HCT116 (cell line): Measurements from ENCODE around the gene RGCC. TPM values are rescaled to one million over a fixed set of nuclear protein-coding genes. Genes with fewer than 3 reads are reported as not detected.

Source experiments
- ATAC-seq: fragments of 200-7000 bp; cut with Tn5 transposase; 2 replicates; pipeline ENCODE4 v1.9.1; 2020; ENCODE audit warnings: mild to moderate bottlenecking, moderate library complexity
- BruUV-seq: library from RNA; stranded (reverse); fragments of 400-500 nt; replicated peaks from 2 replicates; lab custom pipeline; 2021; lab: Mats Ljungman, UMichigan
- CTCF ChIA-PET: fragments of 300-600 bp; sonication (Branson Sonifier 250); formaldehyde crosslinking; loops from one replicate; lab custom pipeline; 2021; ENCODE audit warnings: antibody characterized with exemption; lab: Charles Lee
- POLR2A ChIA-PET: fragments of 300-600, 350-600 bp; sonication (Branson Sonifier 250); formaldehyde crosslinking; loops from one replicate; lab custom pipeline; 2021; ENCODE audit warnings: antibody characterized with exemption; lab: Charles Lee
- RAD21 ChIA-PET, 2 experiments: fragments of 300-600 bp; sonication (Branson Sonifier 250); formaldehyde crosslinking; loops; one replicate each; lab custom pipeline; 2023; ENCODE audit warnings: low total read pairs in 2 of 2; ENCODE audit not compliant: uncharacterized antibody in 2 of 2, unreplicated experiment in 2 of 2, low non-redundant PET in 1 of 2; lab: Charles Lee
- DNase-seq: peaks from one replicate; pipeline ENCODE4 v3.0.0-alpha.2; 2010; ENCODE audit warnings: low read depth, low spot score
- H2AFZ ChIP-seq: fragments of 200-600 bp; shearing (Covaris generic), sonication (generic); 2 replicates; pipeline ENCODE4 v1.6.1; 2017; ENCODE audit warnings: low read depth, mixed run types, mixed read lengths, antibody characterized with exemption, low read length; ENCODE audit not compliant: poor library complexity, severe bottlenecking
- H3K27ac ChIP-seq: 2 replicates; pipeline ENCODE4 v1.5.1; 2012; ENCODE audit warnings: low read depth, low read length
- H3K27me3 ChIP-seq: fragments of 200-600 bp; sonication (generic); 2 replicates; pipeline ENCODE4 v1.6.1; 2016; ENCODE audit warnings: mixed run types, low read length, mixed read lengths; ENCODE audit not compliant: insufficient read depth
- H3K36me3 ChIP-seq, 2 experiments: fragments of 200-500 bp in 1 of 2; fragments of 200-600 bp in 1 of 2; sonication (Bioruptor generic) in 1 of 2; sonication (generic) in 1 of 2; 2 replicates each; pipeline versions ENCODE4 v1.5.1 to v1.6.1; 2014 to 2016; ENCODE audit warnings: low read length in 2 of 2, inconsistent platforms in 1 of 2, mixed read lengths in 1 of 2, mixed run types in 1 of 2; ENCODE audit not compliant: insufficient read depth in 2 of 2, control insufficient read depth in 1 of 2
- H3K4me1 ChIP-seq, 2 experiments: fragments of 200-600 bp in 1 of 2; sonication (generic) in 1 of 2; 2 replicates each; pipeline versions ENCODE4 v1.5.1 to v1.6.1; 2012 to 2017; ENCODE audit warnings: low read length in 2 of 2, inconsistent platforms in 1 of 2, mild to moderate bottlenecking in 1 of 2, mixed read lengths in 1 of 2, mixed run types in 1 of 2, moderate library complexity in 1 of 2; ENCODE audit not compliant: insufficient read depth in 2 of 2, control insufficient read depth in 1 of 2
- H3K4me2 ChIP-seq: fragments of 200-600 bp; sonication (generic); 2 replicates; pipeline ENCODE4 v1.6.1; 2017; ENCODE audit warnings: mixed run types, low read length, mixed read lengths
- H3K4me3 ChIP-seq, 2 experiments: fragments of 200-600 bp in 1 of 2; sonication (generic) in 1 of 2; replicated peaks in 1 of 2; 2 replicates each; pipeline ENCODE4 v1.5.1; 2011 to 2016; ENCODE audit warnings: low read length in 2 of 2, control low read depth in 1 of 2, low read depth in 1 of 2, mild to moderate bottlenecking in 1 of 2, mixed read lengths in 1 of 2, mixed run types in 1 of 2
- H3K79me2 ChIP-seq: fragments of 200-600 bp; sonication (generic); 2 replicates; pipeline ENCODE4 v1.6.1; 2017; ENCODE audit warnings: mild to moderate bottlenecking, mixed run types, low read length, moderate library complexity, mixed read lengths; ENCODE audit not compliant: insufficient read depth
- H3K9ac ChIP-seq: fragments of 200-600 bp; sonication (generic); 2 replicates; pipeline ENCODE4 v1.6.1; 2016; ENCODE audit warnings: low read length, mixed read lengths
- H3K9me2 ChIP-seq: fragments of 200-600 bp; sonication (generic), shearing (Covaris generic); 2 replicates; pipeline ENCODE4 v1.6.1; 2017; ENCODE audit warnings: mixed run types, mild to moderate bottlenecking, moderate library complexity; ENCODE audit not compliant: insufficient read depth
- H3K9me3 ChIP-seq, 2 experiments: fragments of 200-500 bp in 1 of 2; fragments of 200-600 bp in 1 of 2; sonication (Bioruptor generic) in 1 of 2; sonication (generic) in 1 of 2; 2 replicates each; pipeline ENCODE4 v1.6.1; 2014 to 2017; ENCODE audit warnings: low read length in 2 of 2, mixed read lengths in 2 of 2, inconsistent platforms in 1 of 2, low read depth in 1 of 2, mild to moderate bottlenecking in 1 of 2, mixed run types in 1 of 2, moderate library complexity in 1 of 2; ENCODE audit not compliant: control insufficient read depth in 1 of 2, insufficient read depth in 1 of 2
- H4K20me1 ChIP-seq: fragments of 200-600 bp; sonication (generic), shearing (Covaris generic); 2 replicates; pipeline ENCODE4 v1.6.1; 2017; ENCODE audit warnings: mixed run types, mild to moderate bottlenecking, moderate library complexity; ENCODE audit not compliant: insufficient read depth
- ATF3 ChIP-seq: IDR thresholded peaks from 2 replicates; pipeline ENCODE4 v1.6.1; 2012
- ELF1 ChIP-seq: IDR thresholded peaks from 2 replicates; pipeline ENCODE4 v1.6.1; 2012; ENCODE audit warnings: low read depth, borderline replicate concordance
- MAX ChIP-seq: IDR thresholded peaks from 2 replicates; pipeline ENCODE4 v1.6.1; 2012
- SIN3A ChIP-seq: IDR thresholded peaks from 2 replicates; pipeline ENCODE4 v1.6.1; 2012; ENCODE audit warnings: low read depth
- ZNF274 ChIP-seq: fragments of 200-500 bp; sonication (Bioruptor generic); IDR thresholded peaks from 2 replicates; pipeline ENCODE4 v1.6.1; 2014; ENCODE audit warnings: mild to moderate bottlenecking, low read depth, low read length, inconsistent platforms
- intact Hi-C: fragments of 100-400 bp; cut with micrococcal nuclease; formaldehyde crosslinking; loops from 2 replicates; pipeline ENCODE4 v1.10.0; 2022
- total RNA-seq: library from RNA; stranded (reverse); gene quantifications from one replicate; pipeline ENCODE4 v1.2.1, GENCODE V29; 2021; ENCODE audit not compliant: unreplicated experiment
- TF ChIP-seq, protein P1 (sequence below): IDR thresholded peaks from 2 replicates; pipeline ENCODE4 v1.6.1; 2012; ENCODE audit warnings: low read depth

Gene RGCC
- total RNA-seq, 1 experiment from 2014 or later, result 3.2 TPM

GRCh38 chr13:41454170-41454569 lies 3.2 kb upstream of the RGCC start:
- Histone ChIP-seq H3K9me2 (no peaks in the 10 kb centered on the region), H3K36me3 (no peaks in the 10 kb centered on the region), H3K4me3 (no peak overlapping the region), H2AFZ (no peak overlapping the region), H3K9me3 (no peaks in the 10 kb centered on the region), H4K20me1 (no peaks in the 10 kb centered on the region), H3K27me3 (no peaks in the 10 kb centered on the region), H3K79me2 (no peaks in the 10 kb centered on the region), H3K4me2 (no peak overlapping the region), H3K27ac (no peak overlapping the region), H3K9ac (no peak overlapping the region), H3K4me1 (peaks cover 11 to 25% of the 10 kb centered on the region in 2 experiments)
- BruUV-seq, result no TSS peak
- TF ChIP-seq ZNF274 (no peak), ATF3 (no peak), SIN3A (no peak), MAX (no peak), ELF1 (no peak)
- TF ChIP-seq, protein P1, sequence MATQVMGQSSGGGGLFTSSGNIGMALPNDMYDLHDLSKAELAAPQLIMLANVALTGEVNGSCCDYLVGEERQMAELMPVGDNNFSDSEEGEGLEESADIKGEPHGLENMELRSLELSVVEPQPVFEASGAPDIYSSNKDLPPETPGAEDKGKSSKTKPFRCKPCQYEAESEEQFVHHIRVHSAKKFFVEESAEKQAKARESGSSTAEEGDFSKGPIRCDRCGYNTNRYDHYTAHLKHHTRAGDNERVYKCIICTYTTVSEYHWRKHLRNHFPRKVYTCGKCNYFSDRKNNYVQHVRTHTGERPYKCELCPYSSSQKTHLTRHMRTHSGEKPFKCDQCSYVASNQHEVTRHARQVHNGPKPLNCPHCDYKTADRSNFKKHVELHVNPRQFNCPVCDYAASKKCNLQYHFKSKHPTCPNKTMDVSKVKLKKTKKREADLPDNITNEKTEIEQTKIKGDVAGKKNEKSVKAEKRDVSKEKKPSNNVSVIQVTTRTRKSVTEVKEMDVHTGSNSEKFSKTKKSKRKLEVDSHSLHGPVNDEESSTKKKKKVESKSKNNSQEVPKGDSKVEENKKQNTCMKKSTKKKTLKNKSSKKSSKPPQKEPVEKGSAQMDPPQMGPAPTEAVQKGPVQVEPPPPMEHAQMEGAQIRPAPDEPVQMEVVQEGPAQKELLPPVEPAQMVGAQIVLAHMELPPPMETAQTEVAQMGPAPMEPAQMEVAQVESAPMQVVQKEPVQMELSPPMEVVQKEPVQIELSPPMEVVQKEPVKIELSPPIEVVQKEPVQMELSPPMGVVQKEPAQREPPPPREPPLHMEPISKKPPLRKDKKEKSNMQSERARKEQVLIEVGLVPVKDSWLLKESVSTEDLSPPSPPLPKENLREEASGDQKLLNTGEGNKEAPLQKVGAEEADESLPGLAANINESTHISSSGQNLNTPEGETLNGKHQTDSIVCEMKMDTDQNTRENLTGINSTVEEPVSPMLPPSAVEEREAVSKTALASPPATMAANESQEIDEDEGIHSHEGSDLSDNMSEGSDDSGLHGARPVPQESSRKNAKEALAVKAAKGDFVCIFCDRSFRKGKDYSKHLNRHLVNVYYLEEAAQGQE, result no peak
- POLR2A ChIA-PET, result no interaction called here
- RAD21 ChIA-PET, result no interaction called here
- ATAC-seq, result no peak
- CTCF ChIA-PET, result no interaction called here
- intact Hi-C loops, result no loop called here
- DNase-seq, result no peak
